ENCODE results near the gene ATAD3A.
A peak's percentile ranks its signal among the peaks of the same experiment; 100 is the strongest.
"Not testable (repeated sequence)": the region's sequence is repeated elsewhere in the genome, so short reads cannot be mapped to it uniquely, and the experiment has no call there.

DNA sequence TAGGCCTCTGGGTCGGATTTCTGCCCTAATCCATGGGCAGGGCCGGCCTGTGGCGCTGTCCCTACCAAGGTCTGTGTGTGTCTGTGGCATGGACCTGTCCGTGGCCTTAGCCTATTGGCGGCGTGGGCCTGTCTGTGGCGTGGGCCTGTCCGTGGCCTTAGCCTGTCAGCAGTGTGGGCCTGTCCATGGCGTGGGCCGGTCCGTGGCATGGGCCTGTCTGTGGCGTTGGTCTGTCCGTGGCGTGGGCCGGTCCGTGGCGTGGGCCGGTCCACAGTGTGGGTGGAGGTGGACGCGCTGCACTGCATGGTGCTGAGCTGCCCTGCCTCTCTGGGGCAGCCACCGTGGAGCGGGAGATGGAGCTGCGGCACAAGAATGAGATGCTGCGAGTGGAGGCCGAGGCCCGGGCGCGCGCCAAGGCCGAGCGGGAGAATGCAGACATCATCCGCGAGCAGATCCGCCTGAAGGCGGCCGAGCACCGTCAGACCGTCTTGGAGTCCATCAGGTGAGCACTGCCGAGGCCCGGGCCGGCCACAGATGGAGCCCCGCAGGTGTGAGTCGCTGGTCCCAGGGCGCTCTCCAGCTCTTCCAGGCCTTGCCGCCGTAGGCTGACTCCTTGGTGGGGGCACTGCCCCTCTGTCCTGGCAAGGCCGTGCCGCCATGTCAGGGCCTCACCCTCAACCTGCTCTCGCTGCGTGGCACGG is 8.0 kb downstream of the ATAD3A start:
- TF ChIP-seq CTCF (conservative IDR thresholded peaks at IDR 0.05; ENCODE audit: low read depth in 2 of 2); POLR2AphosphoS5 (IDR thresholded peaks at IDR 0.05; ENCODE audit: low read depth); EZH2 (IDR thresholded peaks at IDR 0.05; ENCODE audit: low read depth, unreplicated experiment); CREB1 (CRISPR knock-in tag; IDR thresholded peaks at IDR 0.05; ENCODE audit: low read depth); STAT1 (IDR thresholded peaks at IDR 0.05; ENCODE audit: unreplicated experiment); ETS1 (IDR thresholded peaks at IDR 0.05); JUNB (IDR thresholded peaks at IDR 0.05; ENCODE audit: unreplicated experiment); ZNF114 (CRISPR knock-in tag; IDR thresholded peaks at IDR 0.05); ZNF331 (CRISPR knock-in tag; IDR thresholded peaks at IDR 0.05; ENCODE audit: low read depth); NANOG (IDR thresholded peaks at IDR 0.05; ENCODE audit: borderline replicate concordance): not testable (repeated sequence)
- TF ChIP-seq, protein P1, sequence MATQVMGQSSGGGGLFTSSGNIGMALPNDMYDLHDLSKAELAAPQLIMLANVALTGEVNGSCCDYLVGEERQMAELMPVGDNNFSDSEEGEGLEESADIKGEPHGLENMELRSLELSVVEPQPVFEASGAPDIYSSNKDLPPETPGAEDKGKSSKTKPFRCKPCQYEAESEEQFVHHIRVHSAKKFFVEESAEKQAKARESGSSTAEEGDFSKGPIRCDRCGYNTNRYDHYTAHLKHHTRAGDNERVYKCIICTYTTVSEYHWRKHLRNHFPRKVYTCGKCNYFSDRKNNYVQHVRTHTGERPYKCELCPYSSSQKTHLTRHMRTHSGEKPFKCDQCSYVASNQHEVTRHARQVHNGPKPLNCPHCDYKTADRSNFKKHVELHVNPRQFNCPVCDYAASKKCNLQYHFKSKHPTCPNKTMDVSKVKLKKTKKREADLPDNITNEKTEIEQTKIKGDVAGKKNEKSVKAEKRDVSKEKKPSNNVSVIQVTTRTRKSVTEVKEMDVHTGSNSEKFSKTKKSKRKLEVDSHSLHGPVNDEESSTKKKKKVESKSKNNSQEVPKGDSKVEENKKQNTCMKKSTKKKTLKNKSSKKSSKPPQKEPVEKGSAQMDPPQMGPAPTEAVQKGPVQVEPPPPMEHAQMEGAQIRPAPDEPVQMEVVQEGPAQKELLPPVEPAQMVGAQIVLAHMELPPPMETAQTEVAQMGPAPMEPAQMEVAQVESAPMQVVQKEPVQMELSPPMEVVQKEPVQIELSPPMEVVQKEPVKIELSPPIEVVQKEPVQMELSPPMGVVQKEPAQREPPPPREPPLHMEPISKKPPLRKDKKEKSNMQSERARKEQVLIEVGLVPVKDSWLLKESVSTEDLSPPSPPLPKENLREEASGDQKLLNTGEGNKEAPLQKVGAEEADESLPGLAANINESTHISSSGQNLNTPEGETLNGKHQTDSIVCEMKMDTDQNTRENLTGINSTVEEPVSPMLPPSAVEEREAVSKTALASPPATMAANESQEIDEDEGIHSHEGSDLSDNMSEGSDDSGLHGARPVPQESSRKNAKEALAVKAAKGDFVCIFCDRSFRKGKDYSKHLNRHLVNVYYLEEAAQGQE (IDR thresholded peaks at IDR 0.05; ENCODE audit: unreplicated experiment): not testable (repeated sequence)
- peak; percentile 42 for TF ChIP-seq EZH2phosphoT487 (IDR thresholded peaks at IDR 0.05; ENCODE audit: unreplicated experiment)
- TF ChIP-seq, protein P2, sequence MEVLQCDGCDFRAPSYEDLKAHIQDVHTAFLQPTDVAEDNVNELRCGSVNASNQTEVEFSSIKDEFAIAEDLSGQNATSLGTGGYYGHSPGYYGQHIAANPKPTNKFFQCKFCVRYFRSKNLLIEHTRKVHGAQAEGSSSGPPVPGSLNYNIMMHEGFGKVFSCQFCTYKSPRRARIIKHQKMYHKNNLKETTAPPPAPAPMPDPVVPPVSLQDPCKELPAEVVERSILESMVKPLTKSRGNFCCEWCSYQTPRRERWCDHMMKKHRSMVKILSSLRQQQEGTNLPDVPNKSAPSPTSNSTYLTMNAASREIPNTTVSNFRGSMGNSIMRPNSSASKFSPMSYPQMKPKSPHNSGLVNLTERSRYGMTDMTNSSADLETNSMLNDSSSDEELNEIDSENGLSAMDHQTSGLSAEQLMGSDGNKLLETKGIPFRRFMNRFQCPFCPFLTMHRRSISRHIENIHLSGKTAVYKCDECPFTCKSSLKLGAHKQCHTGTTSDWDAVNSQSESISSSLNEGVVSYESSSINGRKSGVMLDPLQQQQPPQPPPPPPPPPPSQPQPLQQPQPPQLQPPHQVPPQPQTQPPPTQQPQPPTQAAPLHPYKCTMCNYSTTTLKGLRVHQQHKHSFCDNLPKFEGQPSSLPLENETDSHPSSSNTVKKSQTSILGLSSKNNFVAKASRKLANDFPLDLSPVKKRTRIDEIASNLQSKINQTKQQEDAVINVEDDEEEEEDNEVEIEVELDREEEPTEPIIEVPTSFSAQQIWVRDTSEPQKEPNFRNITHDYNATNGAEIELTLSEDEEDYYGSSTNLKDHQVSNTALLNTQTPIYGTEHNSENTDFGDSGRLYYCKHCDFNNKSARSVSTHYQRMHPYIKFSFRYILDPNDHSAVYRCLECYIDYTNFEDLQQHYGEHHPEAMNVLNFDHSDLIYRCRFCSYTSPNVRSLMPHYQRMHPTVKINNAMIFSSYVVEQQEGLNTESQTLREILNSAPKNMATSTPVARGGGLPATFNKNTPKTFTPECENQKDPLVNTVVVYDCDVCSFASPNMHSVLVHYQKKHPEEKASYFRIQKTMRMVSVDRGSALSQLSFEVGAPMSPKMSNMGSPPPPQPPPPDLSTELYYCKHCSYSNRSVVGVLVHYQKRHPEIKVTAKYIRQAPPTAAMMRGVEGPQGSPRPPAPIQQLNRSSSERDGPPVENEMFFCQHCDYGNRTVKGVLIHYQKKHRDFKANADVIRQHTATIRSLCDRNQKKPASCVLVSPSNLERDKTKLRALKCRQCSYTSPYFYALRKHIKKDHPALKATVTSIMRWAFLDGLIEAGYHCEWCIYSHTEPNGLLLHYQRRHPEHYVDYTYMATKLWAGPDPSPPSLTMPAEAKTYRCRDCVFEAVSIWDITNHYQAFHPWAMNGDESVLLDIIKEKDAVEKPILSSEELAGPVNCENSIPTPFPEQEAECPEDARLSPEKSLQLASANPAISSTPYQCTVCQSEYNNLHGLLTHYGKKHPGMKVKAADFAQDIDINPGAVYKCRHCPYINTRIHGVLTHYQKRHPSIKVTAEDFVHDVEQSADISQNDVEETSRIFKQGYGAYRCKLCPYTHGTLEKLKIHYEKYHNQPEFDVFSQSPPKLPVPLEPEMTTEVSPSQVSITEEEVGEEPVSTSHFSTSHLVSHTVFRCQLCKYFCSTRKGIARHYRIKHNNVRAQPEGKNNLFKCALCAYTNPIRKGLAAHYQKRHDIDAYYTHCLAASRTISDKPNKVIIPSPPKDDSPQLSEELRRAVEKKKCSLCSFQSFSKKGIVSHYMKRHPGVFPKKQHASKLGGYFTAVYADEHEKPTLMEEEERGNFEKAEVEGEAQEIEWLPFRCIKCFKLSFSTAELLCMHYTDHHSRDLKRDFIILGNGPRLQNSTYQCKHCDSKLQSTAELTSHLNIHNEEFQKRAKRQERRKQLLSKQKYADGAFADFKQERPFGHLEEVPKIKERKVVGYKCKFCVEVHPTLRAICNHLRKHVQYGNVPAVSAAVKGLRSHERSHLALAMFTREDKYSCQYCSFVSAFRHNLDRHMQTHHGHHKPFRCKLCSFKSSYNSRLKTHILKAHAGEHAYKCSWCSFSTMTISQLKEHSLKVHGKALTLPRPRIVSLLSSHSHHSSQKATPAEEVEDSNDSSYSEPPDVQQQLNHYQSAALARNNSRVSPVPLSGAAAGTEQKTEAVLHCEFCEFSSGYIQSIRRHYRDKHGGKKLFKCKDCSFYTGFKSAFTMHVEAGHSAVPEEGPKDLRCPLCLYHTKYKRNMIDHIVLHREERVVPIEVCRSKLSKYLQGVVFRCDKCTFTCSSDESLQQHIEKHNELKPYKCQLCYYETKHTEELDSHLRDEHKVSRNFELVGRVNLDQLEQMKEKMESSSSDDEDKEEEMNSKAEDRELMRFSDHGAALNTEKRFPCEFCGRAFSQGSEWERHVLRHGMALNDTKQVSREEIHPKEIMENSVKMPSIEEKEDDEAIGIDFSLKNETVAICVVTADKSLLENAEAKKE (CRISPR knock-in tag; IDR thresholded peaks at IDR 0.05): not testable (repeated sequence)

Data from GM23338 (cell line).